LNCAP (cell line): Measurements from ENCODE around the gene CFAP52.

ENCODE experiments used
- TF ChIP-seq, protein P1 (sequence below): fragments of 450-650 bp; IDR thresholded peaks from 2 replicates; pipeline ENCODE4 v1.5.1; 2017; ENCODE audit warnings: mild to moderate bottlenecking

Gene CFAP52

DNA sequence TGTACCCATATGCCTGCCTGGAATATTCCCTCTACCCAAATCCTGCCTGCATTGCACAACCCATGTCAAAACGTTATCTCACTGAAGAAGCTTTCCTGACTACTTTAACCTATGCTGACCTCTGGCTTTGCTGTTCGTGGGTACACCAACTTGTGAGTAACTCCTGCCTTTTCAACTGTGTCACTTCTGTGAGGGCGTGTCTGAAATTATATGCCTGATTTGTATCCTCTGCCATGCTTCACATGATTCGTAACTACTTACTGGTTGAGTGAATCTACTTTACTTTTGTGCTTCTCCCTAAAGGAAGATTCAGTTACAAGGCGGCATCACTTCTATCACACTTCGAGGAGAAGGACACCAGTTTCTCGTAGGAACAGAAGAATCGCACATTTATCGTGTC is 35.6 kb downstream of the CFAP52 start:
- TF ChIP-seq, protein P1, sequence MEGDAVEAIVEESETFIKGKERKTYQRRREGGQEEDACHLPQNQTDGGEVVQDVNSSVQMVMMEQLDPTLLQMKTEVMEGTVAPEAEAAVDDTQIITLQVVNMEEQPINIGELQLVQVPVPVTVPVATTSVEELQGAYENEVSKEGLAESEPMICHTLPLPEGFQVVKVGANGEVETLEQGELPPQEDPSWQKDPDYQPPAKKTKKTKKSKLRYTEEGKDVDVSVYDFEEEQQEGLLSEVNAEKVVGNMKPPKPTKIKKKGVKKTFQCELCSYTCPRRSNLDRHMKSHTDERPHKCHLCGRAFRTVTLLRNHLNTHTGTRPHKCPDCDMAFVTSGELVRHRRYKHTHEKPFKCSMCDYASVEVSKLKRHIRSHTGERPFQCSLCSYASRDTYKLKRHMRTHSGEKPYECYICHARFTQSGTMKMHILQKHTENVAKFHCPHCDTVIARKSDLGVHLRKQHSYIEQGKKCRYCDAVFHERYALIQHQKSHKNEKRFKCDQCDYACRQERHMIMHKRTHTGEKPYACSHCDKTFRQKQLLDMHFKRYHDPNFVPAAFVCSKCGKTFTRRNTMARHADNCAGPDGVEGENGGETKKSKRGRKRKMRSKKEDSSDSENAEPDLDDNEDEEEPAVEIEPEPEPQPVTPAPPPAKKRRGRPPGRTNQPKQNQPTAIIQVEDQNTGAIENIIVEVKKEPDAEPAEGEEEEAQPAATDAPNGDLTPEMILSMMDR, result no peak

- TF ChIP-seq, protein P1, result no peak
These were observed 39.0 kb downstream of the CFAP52 start for GRCh38 chr17:9615486-9615885.

DNA sequence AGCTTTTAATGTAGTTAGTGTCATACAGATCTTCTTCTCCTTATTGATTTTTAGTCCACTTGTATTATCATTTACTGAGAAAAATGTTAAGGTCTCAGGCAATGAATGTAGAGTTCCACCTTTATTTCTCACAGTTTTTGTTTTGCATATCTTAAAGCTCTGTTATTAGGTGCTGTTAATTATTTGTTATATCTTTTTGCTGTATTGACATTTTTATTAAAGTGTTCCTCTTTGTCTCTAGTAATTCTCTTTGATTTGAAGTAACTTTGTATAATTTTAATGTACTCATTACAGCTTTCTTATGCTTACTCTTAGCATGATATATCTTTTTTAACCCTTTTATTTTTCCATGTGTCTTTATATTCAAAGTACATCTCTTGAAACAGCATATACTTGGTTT is 46.5 kb downstream of the CFAP52 start:
- TF ChIP-seq, protein P1, result no peak

DNA sequence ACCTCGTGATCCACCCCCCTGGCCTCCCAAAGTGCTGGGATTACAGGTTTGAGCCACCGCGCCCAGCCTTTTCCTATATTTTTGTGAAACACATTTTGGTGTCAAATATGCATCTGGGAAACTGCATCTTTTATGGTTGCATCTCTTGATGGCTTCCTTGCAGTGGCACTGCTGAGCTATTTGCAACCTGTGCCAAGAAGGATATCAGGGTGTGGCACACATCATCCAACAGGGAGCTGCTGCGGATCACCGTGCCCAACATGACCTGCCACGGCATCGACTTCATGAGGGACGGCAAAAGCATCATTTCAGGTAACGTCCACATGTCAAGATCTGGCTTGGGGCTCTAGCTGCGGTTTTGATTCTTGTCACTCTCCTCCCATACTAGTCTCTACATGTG is 52.1 kb downstream of the CFAP52 start:
- TF ChIP-seq, protein P1, result peak; percentile 28; the same call in 1 of the 2 replicates

GRCh38 chr17:9632741-9633140 is 56.3 kb downstream of the CFAP52 start:
- TF ChIP-seq, protein P1, result no peak

DNA sequence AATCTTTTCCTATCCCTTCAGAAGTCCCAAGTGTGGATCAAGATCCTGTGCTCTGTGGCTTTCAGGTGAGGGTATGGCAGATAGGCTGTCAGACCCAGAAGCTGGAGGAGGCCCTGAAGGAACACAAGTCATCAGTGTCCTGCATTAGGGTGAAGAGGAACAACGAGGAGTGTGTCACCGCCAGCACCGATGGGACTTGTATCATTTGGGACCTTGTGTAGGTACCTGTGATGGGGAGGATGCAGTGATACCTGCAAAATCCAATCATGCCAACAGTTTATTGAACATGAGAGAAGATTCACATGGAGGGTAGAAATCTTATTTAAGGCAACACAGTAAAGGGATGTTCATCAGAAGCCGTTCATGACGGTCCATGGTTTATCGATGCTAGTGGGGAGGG is 58.9 kb downstream of the CFAP52 start:
- TF ChIP-seq, protein P1, result no peak

- TF ChIP-seq, protein P1, result no peak
These were observed 60.1 kb downstream of the CFAP52 start for GRCh38 chr17:9636501-9636900.

DNA sequence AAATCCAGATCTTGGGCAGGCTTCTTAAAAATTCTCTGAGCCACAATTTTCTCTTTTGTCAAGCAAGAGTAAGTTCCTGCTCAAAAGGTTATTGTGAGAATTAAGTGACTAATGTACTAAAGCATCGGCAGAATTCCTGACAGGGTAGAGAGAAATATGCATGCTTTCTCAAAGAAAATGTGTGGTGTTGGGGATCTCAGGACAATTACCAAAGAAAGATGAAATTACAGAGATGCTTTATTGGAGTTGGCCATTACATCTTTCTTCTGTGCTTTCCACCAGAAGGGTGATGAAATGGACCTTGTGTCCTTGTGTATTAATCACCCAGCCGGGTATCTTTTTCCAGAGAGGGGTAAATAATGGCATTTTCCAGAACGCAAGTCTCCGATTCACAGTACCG is 67.2 kb downstream of the CFAP52 start:
- TF ChIP-seq, protein P1, result no peak
